Hepatocyte (in vitro differentiated cells): ENCODE measurements around the gene NODAL. TPM values are rescaled to one million over a fixed set of nuclear protein-coding genes. Genes with fewer than 3 reads are reported as not detected.

Source experiments
- DNase-seq: peaks from one replicate; pipeline ENCODE4 v3.0.0-alpha.2; 2016; ENCODE audit warnings: low spot score
- H2AFZ ChIP-seq: fragments of 200-600 bp; sonication (generic); 2 replicates; pipeline ENCODE4 v1.6.0; 2016; ENCODE audit warnings: antibody characterized with exemption, mild to moderate bottlenecking
- H3K27ac ChIP-seq: fragments of 200-600 bp; sonication (generic); 2 replicates; pipeline ENCODE4 v1.5.1; 2016; ENCODE audit warnings: mild to moderate bottlenecking
- H3K27me3 ChIP-seq: fragments of 200-600 bp; sonication (generic); 2 replicates; pipeline ENCODE4 v1.6.1; 2016
- H3K36me3 ChIP-seq: fragments of 200-600 bp; sonication (generic); replicated peaks from 2 replicates; pipeline ENCODE4 v1.5.1; 2016; ENCODE audit warnings: low read depth; ENCODE audit not compliant: insufficient read depth
- H3K4me1 ChIP-seq: fragments of 200-600 bp; sonication (generic); 2 replicates; pipeline ENCODE4 v1.5.1; 2016; ENCODE audit warnings: mild to moderate bottlenecking, moderate library complexity; ENCODE audit not compliant: insufficient read depth
- H3K4me2 ChIP-seq: fragments of 200-600 bp; sonication (generic); 2 replicates; pipeline ENCODE4 v1.6.0; 2016
- H3K4me3 ChIP-seq: fragments of 200-600 bp; sonication (generic); 2 replicates; pipeline ENCODE4 v1.5.1; 2016; ENCODE audit warnings: mild to moderate bottlenecking
- H3K79me2 ChIP-seq: fragments of 200-600 bp; sonication (generic); 2 replicates; pipeline ENCODE4 v1.6.0; 2017; ENCODE audit warnings: mild to moderate bottlenecking
- H3K9me2 ChIP-seq: fragments of 200-600 bp; sonication (generic); replicated peaks from 2 replicates; pipeline ENCODE4 v1.6.0; 2017; ENCODE audit warnings: mild to moderate bottlenecking; ENCODE audit not compliant: insufficient read depth
- H3K9me3 ChIP-seq: fragments of 200-600 bp; sonication (generic); 2 replicates; pipeline ENCODE4 v1.5.1; 2016; ENCODE audit warnings: low read depth, mild to moderate bottlenecking
- H4K20me1 ChIP-seq: fragments of 200-600 bp; sonication (generic); 2 replicates; pipeline ENCODE4 v1.6.0; 2016; ENCODE audit warnings: mild to moderate bottlenecking; ENCODE audit not compliant: insufficient read depth, poor library complexity, severe bottlenecking
- EZH2 ChIP-seq: fragments of 200-600 bp; sonication (generic); IDR thresholded peaks from 2 replicates; pipeline ENCODE4 v1.6.1; 2016; ENCODE audit warnings: antibody characterized with exemption, mild to moderate bottlenecking, borderline replicate concordance
- EZH2phosphoT487 ChIP-seq: fragments of 200-600 bp; sonication (generic); IDR thresholded peaks from one replicate; pipeline ENCODE4 v1.6.1; 2018; ENCODE audit warnings: antibody characterized with exemption, mild to moderate bottlenecking, low read depth, moderate library complexity; ENCODE audit not compliant: unreplicated experiment, severe bottlenecking
- WGBS: methylation state at CpG from one replicate; pipeline ENCODE4 v1.1.6; 2016; ENCODE audit warnings: low lambda C conversion rate; ENCODE audit errors: missing lambda C conversion rate; 5-methylcytosine and 5-hydroxymethylcytosine counted together
- polyA plus RNA-seq: library from polyadenylated mRNA; unstranded; fragments of >200 nt; fragmentation: Nextera tagmentation; extraction: Ambion mirVana; gene quantifications from 2 replicates; pipeline ENCODE4 v1.2.1, GENCODE V29; 2016
- total RNA-seq: library from RNA; depleted of rRNA; stranded (reverse); fragments of >200 nt; gene quantifications from 2 replicates; pipeline ENCODE4 v1.2.3, GENCODE V29; 2014
- TF ChIP-seq, protein P1 (sequence below): fragments of 200-600 bp; sonication (generic); IDR thresholded peaks from 2 replicates; pipeline ENCODE4 v1.5.1; 2016; ENCODE audit warnings: antibody characterized with exemption, mild to moderate bottlenecking; ENCODE audit not compliant: poor library complexity

NODAL gene
- total and polyA plus RNA-seq, 2 experiments from 2014 or later: not detected

DNA sequence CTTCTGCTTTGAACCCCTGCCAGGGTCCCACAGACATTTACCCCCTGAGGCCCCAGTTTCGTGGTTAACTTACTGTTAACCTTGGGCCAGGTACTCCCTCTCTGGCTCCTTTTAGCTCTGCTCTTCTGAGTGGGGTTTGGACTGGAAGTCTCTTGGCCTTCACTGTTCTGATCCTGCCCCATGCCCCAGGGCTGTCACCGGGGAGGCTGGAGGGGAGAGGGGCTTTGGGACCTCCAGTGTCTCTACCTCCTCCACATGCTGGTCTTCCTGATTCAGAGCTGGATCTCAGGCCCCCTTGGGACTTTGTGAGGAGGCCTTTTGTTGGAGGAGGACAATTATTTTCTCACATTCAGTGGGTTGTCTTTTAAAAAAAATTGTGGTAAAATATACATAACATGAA, 24.4 kb upstream of the NODAL start:
- Histone ChIP-seq H2AFZ (no peak overlapping the region), H3K27ac (no peak overlapping the region), H3K4me2 (no peak overlapping the region), H3K4me3 (no peak overlapping the region), H3K4me1 (no peaks in the 10 kb centered on the region), H3K36me3 (no peaks in the 10 kb centered on the region), H3K79me2 (no peaks in the 10 kb centered on the region), H3K9me3 (no peaks in the 10 kb centered on the region), H3K9me2 (no peaks in the 10 kb centered on the region), H3K27me3 (no peaks in the 10 kb centered on the region), H4K20me1 (no peaks in the 10 kb centered on the region)
- WGBS: 92% methylated on average over 2 of the region's 2 CpGs
- DNase-seq: no peak
- TF ChIP-seq EZH2phosphoT487: no peak
- TF ChIP-seq, protein P1, sequence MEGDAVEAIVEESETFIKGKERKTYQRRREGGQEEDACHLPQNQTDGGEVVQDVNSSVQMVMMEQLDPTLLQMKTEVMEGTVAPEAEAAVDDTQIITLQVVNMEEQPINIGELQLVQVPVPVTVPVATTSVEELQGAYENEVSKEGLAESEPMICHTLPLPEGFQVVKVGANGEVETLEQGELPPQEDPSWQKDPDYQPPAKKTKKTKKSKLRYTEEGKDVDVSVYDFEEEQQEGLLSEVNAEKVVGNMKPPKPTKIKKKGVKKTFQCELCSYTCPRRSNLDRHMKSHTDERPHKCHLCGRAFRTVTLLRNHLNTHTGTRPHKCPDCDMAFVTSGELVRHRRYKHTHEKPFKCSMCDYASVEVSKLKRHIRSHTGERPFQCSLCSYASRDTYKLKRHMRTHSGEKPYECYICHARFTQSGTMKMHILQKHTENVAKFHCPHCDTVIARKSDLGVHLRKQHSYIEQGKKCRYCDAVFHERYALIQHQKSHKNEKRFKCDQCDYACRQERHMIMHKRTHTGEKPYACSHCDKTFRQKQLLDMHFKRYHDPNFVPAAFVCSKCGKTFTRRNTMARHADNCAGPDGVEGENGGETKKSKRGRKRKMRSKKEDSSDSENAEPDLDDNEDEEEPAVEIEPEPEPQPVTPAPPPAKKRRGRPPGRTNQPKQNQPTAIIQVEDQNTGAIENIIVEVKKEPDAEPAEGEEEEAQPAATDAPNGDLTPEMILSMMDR: no peak
- no peak for TF ChIP-seq EZH2

DNA sequence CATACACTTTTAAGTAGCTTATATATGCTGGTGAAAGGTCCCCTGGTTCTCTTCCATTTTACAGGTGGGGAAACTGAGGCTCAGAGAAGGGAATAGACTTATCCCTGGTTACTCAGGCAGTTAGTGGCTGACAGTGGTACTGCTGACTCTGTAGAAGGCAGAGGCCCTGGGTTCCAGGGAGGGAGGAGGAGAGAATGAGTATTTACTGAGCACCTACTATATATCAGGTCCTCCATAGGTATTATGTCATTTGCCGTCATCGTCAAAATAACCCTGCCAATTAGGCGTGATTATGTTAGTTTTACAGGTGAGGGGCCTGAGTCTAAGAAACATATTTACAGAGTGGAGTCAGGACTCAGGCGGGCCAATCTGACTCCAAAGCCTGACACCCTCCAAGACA, 23.8 kb upstream of the NODAL start:
- H2AFZ ChIP-seq: no peak overlapping the region
- H3K4me3 ChIP-seq: no peak overlapping the region
- DNase-seq: no peak
- H3K4me2 ChIP-seq: no peak overlapping the region
- no peaks in the 10 kb centered on the region for H3K36me3 ChIP-seq
- no peak overlapping the region for H3K27ac ChIP-seq
- no peaks in the 10 kb centered on the region for H3K79me2 ChIP-seq
- H4K20me1 ChIP-seq: no peaks in the 10 kb centered on the region
- no peaks in the 10 kb centered on the region for H3K9me2 ChIP-seq
- no peak for TF ChIP-seq EZH2
- no peak for TF ChIP-seq EZH2phosphoT487
- TF ChIP-seq, protein P1: no peak
- H3K4me1 ChIP-seq: no peaks in the 10 kb centered on the region
- WGBS: 96% methylated on average over 4 of the region's 4 CpGs
- H3K27me3 ChIP-seq: no peaks in the 10 kb centered on the region
- no peaks in the 10 kb centered on the region for H3K9me3 ChIP-seq

DNA sequence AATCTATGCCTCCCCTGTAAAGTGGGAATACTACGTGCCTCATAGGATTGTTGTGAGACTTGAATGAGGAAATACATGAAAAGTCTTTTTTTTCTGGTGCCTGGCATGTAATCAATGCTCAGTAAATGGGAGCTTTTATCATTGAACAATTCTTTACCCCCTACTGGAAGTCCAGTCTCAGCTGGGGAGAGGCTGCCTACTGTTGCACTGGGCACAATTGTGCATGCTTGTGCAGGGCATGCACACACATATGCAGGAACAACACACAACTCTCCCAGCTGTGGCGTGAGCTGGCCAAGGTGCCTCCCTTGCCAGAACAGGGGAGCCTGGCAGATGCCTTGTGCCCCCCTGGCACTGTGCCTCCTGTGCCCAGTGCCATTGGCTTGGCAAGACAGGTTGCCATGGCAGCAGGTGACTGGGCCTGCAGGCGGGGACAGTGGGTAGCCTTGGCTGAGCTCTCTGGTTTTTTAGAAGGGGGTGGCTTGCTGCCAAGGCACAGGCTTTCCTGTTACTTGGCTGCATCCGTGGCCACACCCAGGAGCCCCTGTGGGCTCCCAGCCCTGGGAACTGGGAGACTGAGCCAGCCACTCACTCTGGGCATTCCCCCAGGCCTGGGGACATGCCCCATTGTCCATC, 21.0 kb upstream of the NODAL start:
- H3K79me2 ChIP-seq: no peaks in the 10 kb centered on the region
- no peaks in the 10 kb centered on the region for H3K9me2 ChIP-seq
- H4K20me1 ChIP-seq: no peaks in the 10 kb centered on the region
- TF ChIP-seq, protein P1: no peak
- TF ChIP-seq EZH2phosphoT487: no peak
- no peak for TF ChIP-seq EZH2
- no peak for DNase-seq
- H3K4me2 ChIP-seq: no peak overlapping the region
- no peaks in the 10 kb centered on the region for H3K36me3 ChIP-seq
- H3K4me3 ChIP-seq: no peak overlapping the region
- 80% methylated on average over 4 of the region's 4 CpGs for WGBS
- peaks cover 13% of the 10 kb centered on the region for H3K4me1 ChIP-seq
- no peaks in the 10 kb centered on the region for H3K9me3 ChIP-seq
- H3K27ac ChIP-seq: no peak overlapping the region
- no peak overlapping the region for H2AFZ ChIP-seq
- peaks cover 17% of the 10 kb centered on the region for H3K27me3 ChIP-seq
